Stimulated activated CD8-positive, alpha-beta memory T cell treated with anti-CD3 and anti-CD28 coated beads, Interleukin-7, amount 100 ng/mL, for 48 hours (primary cell): ENCODE measurements around the gene LURAP1L.
"Not testable (repeated sequence)": the region's sequence is repeated elsewhere in the genome, so short reads cannot be mapped to it uniquely, and the experiment has no call there.

Experiments used
- DNase-seq, 2 donors: peaks; one replicate each; pipeline ENCODE4 v3.0.0-alpha.2; 2020; ENCODE audit warnings: low read depth in 1 of 2; ENCODE audit errors: extremely low read depth in 1 of 2

Gene LURAP1L

DNA sequence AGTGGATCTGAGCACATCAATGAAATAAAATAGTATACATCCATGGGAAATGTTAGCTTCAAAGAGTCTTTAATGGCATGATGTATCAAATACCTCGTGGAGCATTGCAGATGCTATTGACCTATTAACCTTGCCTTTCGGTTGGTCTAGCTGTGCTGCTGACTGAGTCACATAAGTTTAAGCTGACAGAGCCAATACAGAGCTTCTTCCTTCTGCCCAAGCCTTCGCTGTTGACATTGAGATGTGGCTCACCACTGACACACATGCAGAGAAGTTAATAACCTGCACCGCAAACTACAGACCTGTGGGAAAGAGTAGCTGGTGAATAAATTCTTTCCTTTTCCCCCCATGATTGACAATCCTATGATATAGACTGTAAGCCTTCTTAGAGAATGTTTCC lies 78.2 kb downstream of the LURAP1L start:
- DNase-seq = no peak

DNA sequence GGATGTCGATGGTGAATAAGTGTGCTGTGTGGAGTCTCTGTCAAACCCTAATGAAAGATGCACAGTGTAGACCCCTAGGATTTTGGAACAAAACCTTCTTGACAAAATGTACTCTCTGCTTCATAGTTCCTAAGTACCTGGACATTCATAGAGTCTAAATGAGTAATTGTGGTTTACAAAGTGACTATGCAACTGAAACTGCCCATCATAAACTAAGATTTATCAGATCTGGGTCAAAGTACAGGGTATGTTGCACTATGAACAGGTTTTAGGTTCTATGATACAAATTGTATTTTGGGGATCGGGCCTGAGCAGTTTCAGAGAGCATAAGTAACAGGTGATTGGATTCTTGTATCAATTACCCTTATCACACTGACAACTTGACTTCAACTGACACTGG lies 79.4 kb downstream of the LURAP1L start:
- DNase-seq = no peak

DNA sequence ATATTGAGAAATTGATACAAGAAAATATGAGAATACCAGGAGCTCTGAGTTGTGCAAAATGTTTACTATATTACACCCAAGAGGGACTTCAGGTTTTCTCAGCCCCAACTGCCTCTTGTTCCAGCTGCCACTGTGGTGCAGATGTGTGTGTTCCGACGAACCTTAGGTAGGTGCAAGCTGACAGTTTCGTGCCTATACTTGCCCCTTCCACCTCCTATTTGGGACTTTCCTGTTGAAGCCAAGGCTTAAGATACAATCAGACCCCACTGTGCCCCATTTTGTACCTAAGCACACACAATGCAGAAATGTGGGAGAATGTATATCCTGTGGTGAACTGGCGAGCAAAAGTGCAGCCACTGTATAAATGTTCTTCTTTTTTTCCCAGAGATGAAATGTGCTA lies 80.2 kb downstream of the LURAP1L start:
- no peak for DNase-seq

DNA sequence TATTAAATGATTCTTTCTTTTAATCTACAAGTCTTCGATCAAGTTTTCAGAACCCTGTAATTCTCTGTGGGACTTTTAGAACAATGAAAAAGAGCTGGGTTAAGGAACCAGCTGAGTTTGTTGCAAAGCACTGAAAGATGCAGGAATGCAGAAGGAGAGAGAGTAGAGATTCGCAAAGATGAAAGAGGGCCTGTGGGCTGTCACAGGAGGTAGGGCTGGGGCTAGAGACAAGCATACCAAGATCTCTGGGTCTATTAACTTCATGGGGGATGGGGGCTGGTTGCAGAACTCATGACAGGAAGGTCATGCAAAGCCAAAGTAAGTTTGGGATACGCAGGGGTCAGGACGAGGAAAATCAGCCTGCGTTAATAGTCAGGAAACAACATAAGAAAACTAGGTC lies 81.8 kb downstream of the LURAP1L start:
- DNase-seq = no peak

DNA sequence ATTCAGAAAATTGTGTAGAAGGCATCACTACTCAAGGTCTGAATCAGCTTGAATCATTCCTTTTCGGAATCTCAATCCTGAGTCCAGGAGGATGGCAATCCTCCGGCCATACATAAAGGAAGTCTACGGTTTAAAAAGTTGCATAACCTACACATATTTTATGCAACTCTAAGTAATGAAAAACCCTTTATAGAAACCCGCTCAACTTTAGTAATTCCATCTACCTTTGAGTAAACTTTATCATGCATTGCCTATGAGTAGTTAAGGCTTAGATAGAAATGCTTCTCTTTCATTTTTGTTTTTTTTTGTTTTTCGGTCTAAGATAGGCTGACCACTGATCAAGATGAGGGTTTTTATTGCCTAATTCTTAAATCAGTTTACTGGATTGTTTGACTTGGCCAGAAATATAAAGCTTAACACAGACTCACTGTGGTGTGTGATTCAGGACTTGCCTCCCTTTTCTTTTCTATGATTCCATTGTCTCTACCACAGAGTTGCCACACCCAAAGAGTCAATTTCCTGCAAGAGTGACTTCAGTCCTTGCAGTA lies 85.0 kb downstream of the LURAP1L start:
- DNase-seq = no peak

DNA sequence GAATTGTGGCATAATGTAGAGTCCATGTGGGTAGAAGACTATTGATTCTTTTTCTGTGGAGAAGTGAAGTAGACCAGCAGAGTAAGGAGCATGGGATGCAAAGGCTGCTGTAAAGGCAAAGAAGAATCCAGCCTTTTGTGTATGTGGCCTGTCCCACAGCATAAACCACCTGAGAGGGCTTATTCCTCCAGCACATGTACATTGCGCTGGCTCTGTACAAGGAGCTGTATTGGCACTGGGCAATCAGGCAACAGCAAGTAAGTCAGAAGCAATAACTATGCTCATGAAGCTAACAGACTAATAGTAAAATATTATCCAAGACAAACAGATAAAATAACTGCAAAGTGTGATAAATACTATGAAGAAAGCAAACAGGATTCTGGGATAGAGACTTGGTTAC lies 86.2 kb downstream of the LURAP1L start:
- DNase-seq = no peak

DNA sequence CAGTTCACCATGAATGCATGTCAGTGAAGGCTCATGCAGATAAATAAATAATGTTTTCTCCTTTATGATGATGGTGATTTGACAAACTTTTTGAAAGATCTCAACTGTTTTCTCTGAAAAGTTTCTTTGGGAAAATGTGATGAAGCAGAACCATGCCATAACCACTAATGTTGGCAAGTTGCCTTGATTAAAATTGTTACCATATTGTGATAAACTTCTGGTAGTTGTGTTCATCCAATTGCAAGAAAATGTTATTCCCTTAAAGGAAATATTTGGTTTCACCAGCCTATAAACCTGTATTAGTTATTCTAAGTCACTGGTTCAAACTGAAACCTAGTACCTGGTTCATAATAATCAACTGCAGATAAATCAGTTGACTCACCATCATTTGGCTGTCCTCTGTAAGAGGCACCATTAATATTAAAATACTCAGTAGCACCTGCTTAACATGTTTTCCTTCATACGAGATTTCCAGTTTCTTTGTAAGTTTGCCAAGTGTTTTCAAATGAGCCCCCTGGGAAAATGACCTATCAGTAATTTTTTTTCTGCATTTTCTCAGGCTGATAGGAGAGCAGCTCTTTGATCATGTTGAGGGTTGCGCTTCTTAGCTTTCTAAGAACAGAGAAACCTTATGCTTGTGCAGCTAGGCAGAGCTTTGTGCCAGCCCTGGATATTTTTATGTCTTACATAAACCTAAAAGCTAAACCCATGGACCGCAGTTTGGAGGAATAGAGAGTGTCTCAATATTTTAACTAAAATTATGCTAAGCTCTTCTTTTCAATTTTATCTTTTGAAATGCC lies 88.0 kb downstream of the LURAP1L start:
- no peak for DNase-seq

DNA sequence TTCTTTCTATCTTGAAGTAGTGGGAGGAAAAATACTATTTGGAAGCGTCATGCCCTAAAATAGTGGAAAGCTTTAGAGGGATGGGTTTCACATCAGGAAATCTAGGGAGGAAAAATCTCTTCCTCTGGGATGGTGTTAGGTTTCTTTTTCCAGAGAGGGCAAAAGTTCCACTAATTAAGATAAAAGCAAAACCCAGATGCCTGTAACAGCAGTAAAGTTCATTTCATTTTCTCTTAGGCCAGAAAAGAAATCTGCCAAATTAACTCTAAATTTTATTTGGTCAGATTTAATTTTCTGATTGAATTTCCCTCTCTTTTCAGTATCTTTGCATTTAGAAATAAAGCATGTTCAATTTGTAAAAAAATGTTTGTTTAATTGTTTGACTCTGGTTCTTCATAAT lies 88.8 kb downstream of the LURAP1L start:
- no peak for DNase-seq

DNA sequence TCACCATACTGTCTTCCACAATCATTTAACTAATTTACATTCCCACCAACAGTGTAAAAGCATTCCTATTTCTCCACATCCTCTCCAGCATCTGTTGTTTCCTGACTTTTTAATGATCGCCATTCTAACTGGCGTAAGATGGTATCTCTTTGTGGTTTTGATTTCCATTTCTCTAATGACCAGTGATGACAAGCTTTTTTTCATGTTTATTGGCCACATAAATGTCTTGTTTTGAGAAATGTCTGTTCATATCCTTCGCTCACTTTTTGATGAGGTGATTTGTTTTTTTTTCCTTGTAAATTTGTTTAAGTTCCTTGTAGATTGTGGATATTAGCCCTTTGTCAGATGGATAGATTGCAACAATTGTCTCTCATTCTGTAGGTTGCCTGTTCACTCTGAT lies 90.6 kb downstream of the LURAP1L start:
- not testable (repeated sequence) for DNase-seq
